Panc1 (cell line): ENCODE measurements around the gene MAP2K1.
A peak's percentile ranks its signal among the peaks of the same experiment; 100 is the strongest.

ENCODE experiments used
- CTCF ChIP-seq: fragments of 450-650 bp; IDR thresholded peaks from 2 replicates; pipeline ENCODE4 v1.5.1; 2017; ENCODE audit warnings: mild to moderate bottlenecking
- POLR2AphosphoS5 ChIP-seq: IDR thresholded peaks from 2 replicates; pipeline ENCODE4 v1.6.1; 2012; ENCODE audit warnings: mild to moderate bottlenecking, low read depth, low read length, moderate library complexity
- REST ChIP-seq, 2 experiments: IDR thresholded peaks; 2 replicates each; pipeline ENCODE4 v1.6.1; 2011 to 2012; ENCODE audit warnings: low read depth in 2 of 2, control low read depth in 1 of 2, low read length in 1 of 2, mild to moderate bottlenecking in 1 of 2, moderate library complexity in 1 of 2; ENCODE audit not compliant: insufficient read depth in 1 of 2
- SIN3A ChIP-seq: IDR thresholded peaks from 2 replicates; pipeline ENCODE4 v1.6.1; 2012; ENCODE audit warnings: low read depth, mild to moderate bottlenecking, low read length, moderate library complexity, borderline replicate concordance; ENCODE audit not compliant: insufficient read depth
- TCF7L2 ChIP-seq: IDR thresholded peaks from 2 replicates; pipeline ENCODE4 v1.6.1; 2011; ENCODE audit warnings: mild to moderate bottlenecking, low read depth, low read length, inconsistent platforms

- no peak for TF ChIP-seq REST (IDR thresholded peaks at IDR 0.05; ENCODE audit: insufficient read depth in 1 of 2, low read depth in 2 of 2, low read length in 1 of 2)
- no peak for TF ChIP-seq POLR2AphosphoS5
- TF ChIP-seq CTCF, result no peak
- peak; percentile 54 for TF ChIP-seq TCF7L2
- no peak for TF ChIP-seq SIN3A
Measured at GRCh38 chr15:66369773-66370651, 16.7 kb upstream of the MAP2K1 start.
